RWPE2 (cell line): ENCODE results near the gene ARAP3.

Experiments used
- ATAC-seq: fragments of 200-7000 bp; cut with Tn5 transposase; 3 replicates; pipeline ENCODE4 v1.9.1; 2021; ENCODE audit warnings: low read depth
- DNase-seq: peaks from one replicate; pipeline ENCODE4 v3.0.0-alpha.2; 2020; ENCODE audit warnings: low spot score
- H3K27ac ChIP-seq: fragments of 450-650 bp; 2 replicates; pipeline ENCODE4 v1.5.1; 2017; ENCODE audit warnings: mild to moderate bottlenecking; ENCODE audit not compliant: poor library complexity, severe bottlenecking
- H3K27me3 ChIP-seq: fragments of 250-450 bp; sonication (Bioruptor Pico); 2 replicates; pipeline ENCODE4 v1.5.1; 2021; ENCODE audit warnings: mild to moderate bottlenecking, moderate library complexity; ENCODE audit not compliant: insufficient read depth, poor library complexity, severe bottlenecking
- H3K36me3 ChIP-seq: fragments of 250-450 bp; sonication (Bioruptor Pico); 2 replicates; pipeline ENCODE4 v1.5.1; 2020; ENCODE audit warnings: low read depth, mild to moderate bottlenecking, moderate library complexity
- H3K4me1 ChIP-seq: fragments of 250-450 bp; sonication (Bioruptor Pico); 2 replicates; pipeline ENCODE4 v1.5.1; 2021; ENCODE audit warnings: mild to moderate bottlenecking, moderate library complexity; ENCODE audit not compliant: insufficient read depth, poor library complexity, severe bottlenecking
- H3K4me3 ChIP-seq: fragments of 250-450 bp; sonication (Bioruptor Pico); 2 replicates; pipeline ENCODE4 v1.5.1; 2021; ENCODE audit warnings: mild to moderate bottlenecking, moderate library complexity; ENCODE audit not compliant: severe bottlenecking
- H3K9me3 ChIP-seq: fragments of 250-450 bp; sonication (Bioruptor Pico); 2 replicates; pipeline ENCODE4 v1.5.1; 2021; ENCODE audit warnings: mild to moderate bottlenecking, moderate library complexity; ENCODE audit not compliant: severe bottlenecking
- TF ChIP-seq, protein P1 (sequence below): fragments of 450-650 bp; IDR thresholded peaks from one replicate; pipeline ENCODE4 v1.5.1; 2017; ENCODE audit warnings: mild to moderate bottlenecking, moderate library complexity; ENCODE audit not compliant: poor library complexity, severe bottlenecking

ARAP3 gene

DNA sequence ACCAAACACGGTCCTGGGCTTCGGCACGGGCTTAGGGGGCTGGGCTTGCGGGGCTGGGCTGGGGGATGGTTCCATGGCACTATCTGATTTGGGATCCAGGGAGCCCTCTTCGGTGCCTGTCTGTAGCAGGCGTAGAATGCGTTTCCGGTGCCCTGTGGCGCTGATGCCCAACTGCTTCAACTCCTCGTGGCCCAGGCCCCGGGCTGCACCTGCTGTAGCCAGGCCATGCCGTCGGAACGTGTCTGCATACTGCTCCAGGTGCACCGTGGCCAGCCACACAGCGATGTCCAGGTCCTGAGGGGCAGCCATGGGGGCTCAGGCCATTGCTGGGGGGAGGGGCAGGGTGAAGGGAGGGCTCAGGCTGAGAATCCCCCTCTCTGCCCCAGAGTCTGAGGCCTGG is 1.9 kb downstream of the ARAP3 start:
- ATAC-seq (no peak), DNase-seq (no peak)
- Histone ChIP-seq H3K27me3 (no peaks in the 10 kb centered on the region), H3K4me3 (no peak overlapping the region), H3K27ac (peak overlapping the region; percentile 86), H3K36me3 (peaks cover 35% of the 10 kb centered on the region), H3K4me1 (peaks cover 26% of the 10 kb centered on the region), H3K9me3 (no peaks in the 10 kb centered on the region)
- TF ChIP-seq, protein P1, sequence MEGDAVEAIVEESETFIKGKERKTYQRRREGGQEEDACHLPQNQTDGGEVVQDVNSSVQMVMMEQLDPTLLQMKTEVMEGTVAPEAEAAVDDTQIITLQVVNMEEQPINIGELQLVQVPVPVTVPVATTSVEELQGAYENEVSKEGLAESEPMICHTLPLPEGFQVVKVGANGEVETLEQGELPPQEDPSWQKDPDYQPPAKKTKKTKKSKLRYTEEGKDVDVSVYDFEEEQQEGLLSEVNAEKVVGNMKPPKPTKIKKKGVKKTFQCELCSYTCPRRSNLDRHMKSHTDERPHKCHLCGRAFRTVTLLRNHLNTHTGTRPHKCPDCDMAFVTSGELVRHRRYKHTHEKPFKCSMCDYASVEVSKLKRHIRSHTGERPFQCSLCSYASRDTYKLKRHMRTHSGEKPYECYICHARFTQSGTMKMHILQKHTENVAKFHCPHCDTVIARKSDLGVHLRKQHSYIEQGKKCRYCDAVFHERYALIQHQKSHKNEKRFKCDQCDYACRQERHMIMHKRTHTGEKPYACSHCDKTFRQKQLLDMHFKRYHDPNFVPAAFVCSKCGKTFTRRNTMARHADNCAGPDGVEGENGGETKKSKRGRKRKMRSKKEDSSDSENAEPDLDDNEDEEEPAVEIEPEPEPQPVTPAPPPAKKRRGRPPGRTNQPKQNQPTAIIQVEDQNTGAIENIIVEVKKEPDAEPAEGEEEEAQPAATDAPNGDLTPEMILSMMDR = no peak

DNA sequence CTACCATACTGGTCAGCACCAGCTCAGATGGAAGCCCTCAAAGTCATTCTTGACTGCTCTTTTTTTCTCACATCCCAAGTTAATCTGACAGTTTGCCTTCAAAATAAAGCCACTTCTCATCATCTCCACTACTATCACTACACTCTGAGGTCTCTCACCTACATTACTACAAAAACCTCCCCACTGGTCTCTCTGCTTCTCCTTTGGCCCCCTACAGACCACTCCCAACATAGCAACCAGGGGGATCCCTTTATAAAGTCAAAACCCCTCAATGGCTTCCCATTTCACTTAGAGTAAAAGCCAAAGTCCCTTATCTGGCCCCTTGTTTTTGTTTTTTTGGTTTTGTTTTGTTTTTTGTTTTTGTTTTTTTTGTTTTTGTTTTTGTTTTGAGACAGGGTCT is 4.6 kb downstream of the ARAP3 start:
- peaks cover 17% of the 10 kb centered on the region for H3K4me1 ChIP-seq
- DNase-seq (no peak), ATAC-seq (no peak)
- H3K9me3 ChIP-seq = no peaks in the 10 kb centered on the region
- TF ChIP-seq, protein P1 = no peak
- H3K4me3 ChIP-seq = no peak overlapping the region
- H3K27me3 ChIP-seq = no peaks in the 10 kb centered on the region
- peaks cover 35% of the 10 kb centered on the region for H3K36me3 ChIP-seq
- H3K27ac ChIP-seq = no peak overlapping the region

DNA sequence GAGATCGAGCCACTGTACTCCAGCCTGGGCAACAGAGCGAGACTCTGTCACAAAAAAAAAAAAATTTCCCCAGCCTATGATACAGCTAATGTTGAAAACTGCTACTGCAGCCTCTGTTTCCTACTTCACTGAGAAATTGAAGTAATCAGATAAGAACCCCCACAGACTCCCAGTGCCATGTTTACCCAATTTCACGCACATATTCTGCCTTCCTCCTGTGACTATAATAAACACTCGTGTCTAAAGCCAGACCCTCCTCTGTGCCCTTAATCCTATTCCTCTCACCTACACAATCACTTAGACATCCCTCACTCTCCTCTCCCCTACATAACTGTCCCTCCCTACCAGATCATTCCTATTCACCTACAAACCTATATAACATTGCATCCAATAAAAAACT is 6.4 kb downstream of the ARAP3 start:
- Histone ChIP-seq H3K4me3 (no peak overlapping the region), H3K9me3 (no peaks in the 10 kb centered on the region), H3K27ac (no peak overlapping the region), H3K27me3 (no peaks in the 10 kb centered on the region), H3K4me1 (peaks cover 4% of the 10 kb centered on the region), H3K36me3 (peaks cover 50% of the 10 kb centered on the region)
- TF ChIP-seq, protein P1 = no peak
- DNase-seq (no peak), ATAC-seq (no peak)

DNA sequence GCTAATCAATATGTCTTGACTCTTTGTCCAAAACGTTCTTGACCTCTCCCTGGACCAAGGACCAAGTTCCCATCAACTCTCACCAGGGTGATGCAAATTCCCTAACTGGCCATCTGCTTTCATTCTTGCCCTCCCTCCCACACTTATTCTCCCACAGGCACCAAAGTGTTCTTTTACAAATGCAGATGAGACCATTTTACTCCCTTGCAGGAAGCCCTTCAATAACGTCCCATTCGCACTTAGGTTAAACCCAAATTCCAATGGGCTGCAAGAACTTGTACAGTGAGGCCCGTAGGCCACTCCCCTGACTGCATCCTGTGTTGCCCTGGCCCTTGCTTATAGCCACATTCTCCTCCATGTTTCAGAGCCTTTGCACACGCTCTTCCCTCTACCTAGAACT is 7.3 kb downstream of the ARAP3 start:
- no peaks in the 10 kb centered on the region for H3K27me3 ChIP-seq
- no peak for ATAC-seq
- DNase-seq = no peak
- no peak overlapping the region for H3K4me3 ChIP-seq
- H3K27ac ChIP-seq = no peak overlapping the region
- H3K9me3 ChIP-seq = no peaks in the 10 kb centered on the region
- H3K36me3 ChIP-seq = peaks cover 51% of the 10 kb centered on the region
- no peaks in the 10 kb centered on the region for H3K4me1 ChIP-seq
- TF ChIP-seq, protein P1 = no peak

DNA sequence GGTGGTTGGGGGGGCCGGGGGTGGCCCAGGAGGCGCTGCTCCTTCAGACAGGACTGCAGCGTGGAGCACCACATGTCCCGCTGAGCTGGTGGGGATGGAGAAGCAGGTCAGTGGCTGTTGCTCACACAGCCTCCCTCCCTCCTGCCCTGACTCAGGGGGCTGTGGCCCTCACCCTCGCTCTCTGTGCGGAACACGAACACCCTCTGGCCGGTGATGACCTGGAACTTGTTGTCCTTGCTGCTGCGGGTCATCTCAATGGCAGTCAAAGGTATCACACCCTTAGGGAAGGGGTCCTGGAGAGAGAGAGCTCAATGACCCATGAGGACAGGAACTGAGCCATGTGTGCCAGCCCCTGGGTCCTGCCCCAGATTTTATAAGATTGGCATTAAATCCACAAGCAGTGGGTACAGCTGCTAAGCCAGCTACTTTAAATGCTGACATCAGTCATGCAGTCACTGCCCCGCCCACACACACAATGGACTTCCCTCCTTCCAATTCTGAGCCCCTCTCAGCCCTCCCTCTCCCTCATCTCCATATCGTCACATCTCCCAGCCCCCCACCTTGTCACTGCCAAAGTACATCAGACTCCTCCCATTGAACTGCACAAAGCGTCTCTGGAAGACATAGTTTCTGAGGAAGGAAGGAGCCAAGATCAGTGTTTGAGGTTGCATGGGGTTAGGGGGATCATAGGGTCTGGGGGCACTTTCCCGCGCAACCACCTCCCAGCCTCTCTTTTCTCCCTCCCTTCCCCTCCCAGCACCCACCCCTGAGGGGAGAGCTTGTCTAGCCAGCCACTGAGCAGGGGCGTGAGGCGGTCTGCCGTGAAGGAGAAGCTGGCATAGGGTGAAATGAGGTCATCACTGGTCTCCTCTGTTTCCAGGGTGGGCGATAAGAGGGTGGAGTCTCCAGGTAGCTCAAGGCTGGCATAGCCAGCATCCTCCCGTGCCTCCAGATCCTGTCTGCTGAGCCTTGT is 8.9 kb downstream of the ARAP3 start:
- DNase-seq (no peak), ATAC-seq (no peak)
- H3K4me3 ChIP-seq = no peak overlapping the region
- no peaks in the 10 kb centered on the region for H3K27me3 ChIP-seq
- no peaks in the 10 kb centered on the region for H3K4me1 ChIP-seq
- H3K9me3 ChIP-seq = no peaks in the 10 kb centered on the region
- H3K36me3 ChIP-seq = peaks cover 49% of the 10 kb centered on the region
- TF ChIP-seq, protein P1 = no peak
- H3K27ac ChIP-seq = no peak overlapping the region
